IgD-negative memory B cell (primary cell): ENCODE measurements around the gene WDR49. TPM values are rescaled to one million over a fixed set of nuclear protein-coding genes. Genes with fewer than 3 reads are reported as not detected.

Experiments used
- H3K27ac Mint-ChIP-seq, 3 donors: one replicate each; pipeline ENCODE4 v1.8.0; 2020 to 2022; ENCODE audit warnings: mild to moderate bottlenecking in 3 of 3, mixed read lengths in 3 of 3, moderate library complexity in 1 of 3
- H3K27me3 Mint-ChIP-seq: one replicate; pipeline ENCODE4 v1.8.0; 2021; ENCODE audit warnings: mixed read lengths
- H3K36me3 Mint-ChIP-seq: one replicate; pipeline ENCODE4 v1.8.0; 2020; ENCODE audit warnings: mild to moderate bottlenecking, mixed read lengths
- H3K4me1 Mint-ChIP-seq, 3 donors: one replicate each; pipeline ENCODE4 v1.8.0; 2020 to 2022; ENCODE audit warnings: mixed read lengths in 3 of 3, mild to moderate bottlenecking in 1 of 3
- H3K4me3 Mint-ChIP-seq, 4 donors: one replicate each; pipeline ENCODE4 v1.8.0; 2020 to 2022; ENCODE audit warnings: mild to moderate bottlenecking in 4 of 4, mixed read lengths in 4 of 4, moderate library complexity in 3 of 4
- H3K9me3 Mint-ChIP-seq, 3 donors: one replicate each; pipeline ENCODE4 v1.8.0; 2020 to 2021; ENCODE audit warnings: mixed read lengths in 3 of 3, mild to moderate bottlenecking in 1 of 3
- polyA plus RNA-seq: library from polyadenylated mRNA; unstranded; fragments of 300-500 nt; fragmentation: Illumina TruSeq; gene quantifications from one replicate; pipeline ENCODE4 v1.2.3, GENCODE V29; 2021

WDR49 gene
- polyA plus RNA-seq, 1 donor from 2014 or later, result not detected

- Mint-ChIP-seq H3K4me1 (no peaks in the 10 kb centered on the region), H3K27me3 (no peaks in the 10 kb centered on the region), H3K27ac (no peak overlapping the region), H3K4me3 (no peak overlapping the region), H3K9me3 (peaks cover 0 to 3% (median 0%) of the 10 kb centered on the region in 3 donors), H3K36me3 (no peaks in the 10 kb centered on the region)
Observed at GRCh38 chr3:167445491-167445890, 208.3 kb downstream of the WDR49 start.

- Mint-ChIP-seq H3K36me3 (no peaks in the 10 kb centered on the region), H3K4me3 (no peak overlapping the region), H3K9me3 (peaks cover 0 to 7% (median 0%) of the 10 kb centered on the region in 3 donors), H3K27ac (no peak overlapping the region), H3K4me1 (no peaks in the 10 kb centered on the region), H3K27me3 (peaks cover 2% of the 10 kb centered on the region)
Observed at GRCh38 chr3:167441256-167441655, 212.5 kb downstream of the WDR49 start.

- Mint-ChIP-seq H3K4me1 (no peaks in the 10 kb centered on the region), H3K9me3 (peaks cover 0 to 7% (median 0%) of the 10 kb centered on the region in 3 donors), H3K36me3 (no peaks in the 10 kb centered on the region), H3K27me3 (peaks cover 2% of the 10 kb centered on the region), H3K27ac (no peak overlapping the region), H3K4me3 (no peak overlapping the region)
Observed at GRCh38 chr3:167437428-167438139, 216.2 kb downstream of the WDR49 start.

Other genes with a start within 250 kb of the WDR49 start
- not detected for gene SERPINI2, start 179.9 kb downstream of the WDR49 start, polyA plus RNA-seq
- gene PDCD10, start 81.0 kb upstream of the WDR49 start, polyA plus RNA-seq, result 89.0 TPM
- 19.1 TPM for gene SERPINI1, start 81.8 kb upstream of the WDR49 start, polyA plus RNA-seq